ENCODE results near the gene KCNH4.
A peak's percentile ranks its signal among the peaks of the same experiment; 100 is the strongest.

The KCNH4 gene

DNA sequence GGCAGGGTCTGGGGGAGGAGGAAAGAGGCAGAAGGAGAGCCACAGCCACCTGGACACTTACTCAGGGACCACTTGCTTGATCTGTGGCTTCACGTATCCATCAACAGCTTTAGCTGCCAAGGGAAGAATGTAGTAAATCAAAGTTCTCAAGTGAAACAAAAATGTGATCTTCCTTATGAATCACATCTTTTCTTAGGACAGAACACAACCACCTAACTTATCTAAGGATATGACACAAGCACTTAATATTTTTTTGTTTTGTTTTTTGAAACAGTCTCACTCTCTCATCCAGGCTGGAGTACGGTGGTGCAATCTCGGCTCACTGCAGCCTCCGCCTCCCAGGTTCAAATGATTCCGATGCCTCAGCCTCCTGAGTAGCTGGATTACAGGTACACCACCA lies 21.8 kb upstream of the KCNH4 start:
- Mint-ChIP-seq H3K4me3 (no peak overlapping the region), H3K4me1 (peaks cover 11% of the 10 kb centered on the region), H3K27ac (peak overlapping the region; percentile 36), H3K27me3 (no peaks in the 10 kb centered on the region), H3K9me3 (no peaks in the 10 kb centered on the region), H3K36me3 (peaks cover 25% of the 10 kb centered on the region)
- ATAC-seq (ENCODE audit: low read depth): no peak
- DNase-seq (ENCODE audit: low spot score in 2 of 2): no peak

DNA sequence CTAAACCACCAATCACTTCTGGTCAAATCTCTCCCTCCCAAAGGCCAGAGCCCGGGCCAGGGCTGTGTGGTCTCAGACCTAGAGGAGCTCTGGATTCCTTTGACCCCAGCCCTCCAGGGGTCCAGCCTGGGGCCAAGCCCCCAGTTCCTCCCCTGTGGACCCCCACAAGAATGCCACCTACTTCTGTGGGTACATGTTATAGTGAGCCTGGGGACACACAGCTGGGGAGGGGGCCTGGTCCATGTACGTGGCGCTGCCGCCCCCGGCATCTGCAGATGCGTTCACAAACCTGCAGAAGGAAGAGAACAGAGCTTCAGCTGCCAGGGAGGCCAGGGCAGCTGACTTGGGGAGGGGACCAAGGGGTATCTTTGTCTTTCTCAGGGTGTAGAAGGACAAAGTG lies 21.2 kb upstream of the KCNH4 start:
- Mint-ChIP-seq H3K4me3 (no peak overlapping the region), H3K4me1 (peaks cover 11% of the 10 kb centered on the region), H3K27me3 (no peaks in the 10 kb centered on the region), H3K9me3 (no peaks in the 10 kb centered on the region), H3K27ac (peak overlapping the region; percentile 98), H3K36me3 (peaks cover 22% of the 10 kb centered on the region)
- ATAC-seq (ENCODE audit: low read depth) (no peak), DNase-seq (ENCODE audit: low spot score in 2 of 2) (no peak)

GRCh38 chr17:42201458-42201772 lies 20.5 kb upstream of the KCNH4 start:
- Mint-ChIP-seq H3K9me3 (no peaks in the 10 kb centered on the region), H3K27me3 (no peaks in the 10 kb centered on the region), H3K4me3 (no peak overlapping the region), H3K36me3 (peaks cover 22% of the 10 kb centered on the region), H3K4me1 (peaks cover 11% of the 10 kb centered on the region), H3K27ac (peak overlapping the region; percentile 98)
- no peak for DNase-seq (ENCODE audit: low spot score in 2 of 2)
- no peak for ATAC-seq (ENCODE audit: low read depth)

DNA sequence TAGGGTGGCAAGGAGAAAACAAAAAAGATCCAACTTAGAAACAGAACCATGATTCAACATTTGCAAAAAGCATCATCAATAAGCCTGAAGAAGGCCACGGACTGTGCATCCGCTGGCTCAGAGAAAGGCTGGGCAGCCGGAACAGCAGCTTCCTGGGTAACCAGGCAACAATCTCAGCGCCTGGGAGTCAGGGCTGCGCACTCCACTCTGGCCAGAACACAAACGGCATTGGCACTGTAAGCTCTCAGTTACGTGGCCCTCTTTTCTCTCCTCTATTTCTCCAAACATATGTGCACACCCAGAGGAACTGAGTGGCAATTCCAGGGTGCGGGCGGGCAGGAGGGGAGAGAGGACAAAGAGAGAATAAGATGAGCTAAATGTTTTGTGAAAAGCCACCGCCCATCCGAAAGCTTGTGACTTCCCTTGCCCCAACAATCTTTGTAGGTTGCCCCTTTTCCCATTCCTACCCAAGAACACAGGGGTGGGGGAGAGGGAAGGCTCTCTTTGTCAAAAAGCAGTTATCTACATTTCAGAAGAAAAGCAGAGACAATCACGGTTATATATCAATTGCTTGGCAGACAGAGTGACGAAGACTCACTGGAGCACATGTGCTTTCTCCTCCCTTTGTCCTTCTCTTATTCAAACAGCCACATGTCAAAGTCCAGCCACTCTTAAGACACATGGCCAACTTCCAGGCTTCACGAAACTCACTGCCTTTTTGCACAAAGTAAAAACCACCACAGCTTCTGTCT lies 19.9 kb upstream of the KCNH4 start:
- Mint-ChIP-seq H3K4me1 (peaks cover 11% of the 10 kb centered on the region), H3K27ac (peak overlapping the region; percentile 98), H3K36me3 (peaks cover 20% of the 10 kb centered on the region), H3K27me3 (no peaks in the 10 kb centered on the region), H3K9me3 (no peaks in the 10 kb centered on the region), H3K4me3 (no peak overlapping the region)
- no peak for DNase-seq (ENCODE audit: low spot score in 2 of 2)
- no peak for ATAC-seq (ENCODE audit: low read depth)

DNA sequence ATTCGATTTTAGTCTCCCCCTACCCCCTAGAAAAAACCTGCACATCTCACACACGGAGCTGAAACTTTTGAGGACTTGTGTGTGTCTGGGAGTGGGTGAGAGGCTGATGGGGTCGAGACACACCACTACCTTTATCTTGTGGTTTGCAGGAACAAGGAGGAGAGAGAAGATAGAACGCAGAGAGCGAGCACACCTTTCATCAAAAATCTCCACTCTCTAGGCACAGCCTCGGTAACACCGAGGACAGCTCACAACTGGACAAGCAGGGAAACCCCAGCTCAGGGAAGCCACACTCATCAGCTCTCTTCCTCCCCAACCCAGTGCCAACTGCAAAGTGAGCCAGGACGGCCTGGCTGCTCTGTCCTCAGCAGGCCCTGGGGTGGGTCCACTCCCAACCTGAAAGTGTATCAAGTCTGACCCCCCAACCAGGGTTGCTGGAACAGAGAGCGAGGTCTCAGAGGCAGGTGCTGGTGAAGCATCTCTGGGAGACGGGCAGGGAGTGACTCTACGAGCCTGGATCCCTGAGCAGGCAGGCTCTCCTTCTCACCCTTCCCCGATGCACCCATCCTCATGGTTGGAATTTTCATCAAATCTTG lies 18.6 kb upstream of the KCNH4 start:
- H3K4me3 Mint-ChIP-seq: no peak overlapping the region
- no peak for ATAC-seq (ENCODE audit: low read depth)
- H3K27me3 Mint-ChIP-seq: no peaks in the 10 kb centered on the region
- H3K36me3 Mint-ChIP-seq: peaks cover 13% of the 10 kb centered on the region
- peaks cover 11% of the 10 kb centered on the region for H3K4me1 Mint-ChIP-seq
- H3K27ac Mint-ChIP-seq: peak overlapping the region; percentile 98
- H3K9me3 Mint-ChIP-seq: no peaks in the 10 kb centered on the region
- no peak for DNase-seq (ENCODE audit: low spot score in 2 of 2)

- peaks cover 14% of the 10 kb centered on the region for H3K4me1 Mint-ChIP-seq
- H3K4me3 Mint-ChIP-seq: no peak overlapping the region
- DNase-seq (ENCODE audit: low spot score in 2 of 2) (peak in 1 of 2 donors; percentile 72), ATAC-seq (ENCODE audit: low read depth) (peak; percentile 90)
- no peaks in the 10 kb centered on the region for H3K9me3 Mint-ChIP-seq
- H3K27me3 Mint-ChIP-seq: no peaks in the 10 kb centered on the region
- H3K27ac Mint-ChIP-seq: peak overlapping the region; percentile 98
- H3K36me3 Mint-ChIP-seq: peaks cover 8% of the 10 kb centered on the region
These were observed 18.0 kb upstream of the KCNH4 start for GRCh38 chr17:42198897-42199296.

- H3K9me3 Mint-ChIP-seq: no peaks in the 10 kb centered on the region
- H3K27me3 Mint-ChIP-seq: no peaks in the 10 kb centered on the region
- ATAC-seq (ENCODE audit: low read depth): no peak
- H3K36me3 Mint-ChIP-seq: peaks cover 6% of the 10 kb centered on the region
- DNase-seq (ENCODE audit: low spot score in 2 of 2): no peak
- peaks cover 21% of the 10 kb centered on the region for H3K4me1 Mint-ChIP-seq
- H3K4me3 Mint-ChIP-seq: no peak overlapping the region
- H3K27ac Mint-ChIP-seq: peak overlapping the region; percentile 24
These were observed 16.7 kb upstream of the KCNH4 start for GRCh38 chr17:42197564-42198156.

GRCh38 chr17:42193969-42194899 lies 13.3 kb upstream of the KCNH4 start, which contains the start of gene GHDC:
Gene GHDC (minus strand): TSS chr17:42194494. CDS start chr17:42193581, 913 bp downstream.
- H3K4me1 Mint-ChIP-seq: peaks cover 15% of the 10 kb centered on the region
- no peaks in the 10 kb centered on the region for H3K27me3 Mint-ChIP-seq
- peaks cover 3% of the 10 kb centered on the region for H3K36me3 Mint-ChIP-seq
- DNase-seq (ENCODE audit: low spot score in 2 of 2) (peak; percentile 66 to 73), ATAC-seq (ENCODE audit: low read depth) (peak; percentile 79)
- peak within 1 kb of the TSS; percentile 98 for H3K4me3 Mint-ChIP-seq
- H3K27ac Mint-ChIP-seq: peak within 1 kb of the TSS; percentile 90
- no peaks in the 10 kb centered on the region for H3K9me3 Mint-ChIP-seq

- H3K27me3 Mint-ChIP-seq: no peaks in the 10 kb centered on the region
- peaks cover 10% of the 10 kb centered on the region for H3K4me1 Mint-ChIP-seq
- DNase-seq (ENCODE audit: low spot score in 2 of 2): no peak
- no peak for ATAC-seq (ENCODE audit: low read depth)
- peak overlapping the region; percentile 90 for H3K27ac Mint-ChIP-seq
- H3K36me3 Mint-ChIP-seq: peaks cover 3% of the 10 kb centered on the region
- no peaks in the 10 kb centered on the region for H3K9me3 Mint-ChIP-seq
- peak overlapping the region; percentile 98 for H3K4me3 Mint-ChIP-seq
These were observed 12.4 kb upstream of the KCNH4 start for GRCh38 chr17:42193216-42193968.

DNA sequence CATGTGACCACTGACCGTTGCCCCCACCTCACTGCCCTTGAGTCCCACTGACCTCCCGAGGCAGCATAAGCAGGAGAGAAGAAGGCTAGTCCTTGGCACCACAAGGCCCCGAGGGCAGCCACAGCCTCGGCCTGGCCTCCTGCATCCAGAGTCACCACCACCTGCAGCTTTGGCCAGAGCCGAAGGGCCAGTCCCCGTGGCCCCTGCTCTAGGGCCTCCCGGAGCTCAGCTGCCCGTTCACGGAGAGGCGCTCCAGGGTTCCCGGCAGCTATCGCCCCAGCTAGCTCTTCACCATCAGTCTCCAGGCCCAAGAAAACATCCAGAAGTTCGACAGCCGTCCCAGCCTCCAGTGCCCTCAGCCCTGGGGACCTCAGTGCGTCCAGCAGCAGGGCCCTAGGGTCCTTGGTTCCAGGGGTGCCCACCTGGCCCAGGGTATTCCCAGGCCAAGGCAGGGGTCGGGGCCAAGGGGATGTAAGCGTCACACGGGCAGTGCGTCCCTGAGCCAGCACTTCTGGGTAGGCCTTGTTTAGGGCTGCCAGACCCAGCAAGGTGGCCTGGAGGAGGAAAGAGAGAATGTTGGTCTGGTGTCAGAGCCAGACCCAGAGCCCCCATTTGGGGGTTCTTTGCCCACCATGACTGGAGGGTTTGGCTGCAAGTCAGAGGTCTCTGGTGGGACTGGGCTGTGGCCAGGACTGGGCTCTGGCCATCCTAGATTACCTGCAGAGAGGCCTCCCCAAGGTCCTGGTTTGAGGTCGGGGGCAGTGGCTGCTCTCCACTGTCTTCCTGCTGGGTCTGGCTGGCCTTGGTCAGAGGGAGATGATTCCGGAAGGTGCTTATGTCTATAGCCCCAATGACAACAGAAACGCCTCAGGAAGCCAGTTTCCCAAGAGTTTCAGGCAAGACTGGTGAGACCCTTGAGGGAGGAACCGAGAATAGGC lies 11.5 kb upstream of the KCNH4 start:
- Mint-ChIP-seq H3K9me3 (no peaks in the 10 kb centered on the region), H3K36me3 (peaks cover 3% of the 10 kb centered on the region), H3K27me3 (no peaks in the 10 kb centered on the region), H3K27ac (no peak overlapping the region), H3K4me1 (peaks cover 10% of the 10 kb centered on the region), H3K4me3 (peak overlapping the region; percentile 98)
- ATAC-seq (ENCODE audit: low read depth): no peak
- no peak for DNase-seq (ENCODE audit: low spot score in 2 of 2)

DNA sequence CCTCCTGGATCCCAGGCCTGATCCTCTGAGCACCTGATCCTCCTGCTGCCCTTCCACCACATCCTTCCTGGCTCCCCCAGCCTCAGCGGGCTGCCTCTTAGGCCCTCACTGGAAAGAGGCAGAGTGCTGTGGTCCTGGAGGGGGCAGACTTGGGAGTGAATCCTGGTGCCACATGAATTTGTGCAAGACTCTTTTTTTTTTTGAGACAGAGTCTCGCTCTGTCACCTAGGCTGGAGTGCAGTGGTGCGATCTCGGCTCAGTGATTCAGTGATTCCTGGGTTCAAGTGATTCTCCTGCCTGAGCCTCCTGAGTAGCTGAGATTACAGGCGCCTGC lies 10.3 kb upstream of the KCNH4 start:
- H3K36me3 Mint-ChIP-seq: peaks cover 3% of the 10 kb centered on the region
- no peak overlapping the region for H3K27ac Mint-ChIP-seq
- no peak overlapping the region for H3K4me3 Mint-ChIP-seq
- peaks cover 10% of the 10 kb centered on the region for H3K4me1 Mint-ChIP-seq
- DNase-seq (ENCODE audit: low spot score in 2 of 2) (no peak), ATAC-seq (ENCODE audit: low read depth) (no peak)
- H3K27me3 Mint-ChIP-seq: no peaks in the 10 kb centered on the region
- H3K9me3 Mint-ChIP-seq: no peaks in the 10 kb centered on the region

GRCh38 chr17:42190491-42191274 lies 9.7 kb upstream of the KCNH4 start:
- ATAC-seq (ENCODE audit: low read depth) (no peak), DNase-seq (ENCODE audit: low spot score in 2 of 2) (no peak)
- no peaks in the 10 kb centered on the region for H3K9me3 Mint-ChIP-seq
- H3K4me1 Mint-ChIP-seq: peaks cover 10% of the 10 kb centered on the region
- no peaks in the 10 kb centered on the region for H3K27me3 Mint-ChIP-seq
- H3K36me3 Mint-ChIP-seq: peaks cover 3% of the 10 kb centered on the region
- H3K4me3 Mint-ChIP-seq: no peak overlapping the region
- no peak overlapping the region for H3K27ac Mint-ChIP-seq

All from memory B cell (primary cell).